Metanephros (tissue), 2 donors: ENCODE measurements around the gene RBMX. TPM values are rescaled to one million over a fixed set of nuclear protein-coding genes. Genes with fewer than 3 reads are reported as not detected.

Experiments
- small RNA-seq: library from RNA; depleted of rRNA; stranded (forward); fragments of <200 nt; gene quantifications from one replicate; pipeline ENCODE3, GENCODE V24; 2014; ENCODE audit warnings: low replicate concordance
- total RNA-seq: library from RNA; depleted of rRNA; stranded (reverse); fragments of >200 nt; gene quantifications from one replicate; pipeline ENCODE4 v1.2.3, GENCODE V29; 2014

RBMX gene
- total RNA-seq = 222 TPM

GRCh38 chrX:136880452-136881013 is at the start of gene RBMX:
RBMX (minus strand) TSS chrX:136880725; CDS start chrX:136879427, 1,298 bp downstream.

Small RNAs within 50 kb of the gene (small RNA-seq; reads per million reads assigned to genes)
- not detected for gene SNORD61

Other genes with a start within 250 kb of the RBMX start
- gene CD40LG, start 232.6 kb downstream of the RBMX start, total RNA-seq = 0.18 TPM
- 14.5 TPM for gene ARHGEF6, start 99.8 kb downstream of the RBMX start, total RNA-seq
- gene GPR101, start 153.3 kb upstream of the RBMX start, total RNA-seq = not detected